Stimulated activated naive CD8-positive, alpha-beta T cell treated with anti-CD3 and anti-CD28 coated beads, Interleukin-15, Interleukin-2, amounts not matched to agents 100 ng/mL and 50 ng/mL, for 24 hours (primary cell): ENCODE data around the gene KCNK13.
"Not testable (repeated sequence)": the region's sequence is repeated elsewhere in the genome, so short reads cannot be mapped to it uniquely, and the experiment has no call there.

ENCODE experiments used
- H3K27ac Mint-ChIP-seq: one replicate; pipeline ENCODE4 v1.8.0; 2021; ENCODE audit warnings: mild to moderate bottlenecking, mixed read lengths
- H3K27me3 Mint-ChIP-seq: one replicate; pipeline ENCODE4 v1.8.0; 2021; ENCODE audit warnings: mixed read lengths
- H3K36me3 Mint-ChIP-seq: one replicate; pipeline ENCODE4 v1.8.0; 2021; ENCODE audit warnings: low read depth, mixed read lengths
- H3K4me1 Mint-ChIP-seq: one replicate; pipeline ENCODE4 v1.8.0; 2021; ENCODE audit warnings: low read depth, mixed read lengths
- H3K4me3 Mint-ChIP-seq: one replicate; pipeline ENCODE4 v1.8.0; 2021; ENCODE audit warnings: mild to moderate bottlenecking, mixed read lengths
- H3K9me3 Mint-ChIP-seq: one replicate; pipeline ENCODE4 v1.8.0; 2021; ENCODE audit warnings: mixed read lengths

Gene KCNK13

DNA sequence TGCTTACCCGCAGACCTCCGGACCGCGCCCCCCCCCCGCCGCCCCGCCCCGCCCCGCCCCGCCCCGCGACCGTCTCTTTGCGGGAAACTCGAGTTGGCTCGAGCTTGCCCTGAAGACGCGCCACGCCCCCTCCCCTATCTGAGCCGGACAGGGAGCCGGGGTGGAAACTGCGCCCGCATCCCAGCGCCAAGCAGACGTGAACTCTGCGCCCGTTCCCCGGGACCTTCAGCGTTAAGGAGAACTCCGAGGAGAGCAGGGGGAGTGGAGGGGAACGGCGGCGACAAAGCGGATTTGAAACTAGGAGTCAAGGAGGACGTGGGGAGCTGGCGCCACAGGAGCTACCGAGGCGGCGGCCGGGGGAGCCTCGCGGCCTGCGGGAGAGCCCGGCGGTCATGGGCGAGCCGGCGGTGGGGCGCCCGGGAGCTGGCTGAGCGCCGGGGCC lies at the start of gene KCNK13:
Gene KCNK13, plus strand, starts transcription at position 310 of the 442 bp plus-strand sequence. CDS start 212 bp downstream, outside the sequence.
- Mint-ChIP-seq H3K27me3 (peaks cover 72% of the 10 kb centered on the region), H3K27ac (no peak within 1 kb of the TSS), H3K9me3 (no peaks in the 10 kb centered on the region), H3K4me1 (peaks cover 16% of the 10 kb centered on the region), H3K4me3 (peak within 1 kb of the TSS; percentile 70), H3K36me3 (no peaks in the 10 kb centered on the region)

- H3K4me1 Mint-ChIP-seq: peaks cover 7% of the 10 kb centered on the region
- H3K4me3 Mint-ChIP-seq: no peak overlapping the region
- H3K27me3 Mint-ChIP-seq: no peaks in the 10 kb centered on the region
- no peak overlapping the region for H3K27ac Mint-ChIP-seq
- peaks cover 86% of the 10 kb centered on the region for H3K36me3 Mint-ChIP-seq
- H3K9me3 Mint-ChIP-seq: no peaks in the 10 kb centered on the region
Observed at GRCh38 chr14:90017371-90017770, 44.4 kb upstream of the KCNK13 start.

DNA sequence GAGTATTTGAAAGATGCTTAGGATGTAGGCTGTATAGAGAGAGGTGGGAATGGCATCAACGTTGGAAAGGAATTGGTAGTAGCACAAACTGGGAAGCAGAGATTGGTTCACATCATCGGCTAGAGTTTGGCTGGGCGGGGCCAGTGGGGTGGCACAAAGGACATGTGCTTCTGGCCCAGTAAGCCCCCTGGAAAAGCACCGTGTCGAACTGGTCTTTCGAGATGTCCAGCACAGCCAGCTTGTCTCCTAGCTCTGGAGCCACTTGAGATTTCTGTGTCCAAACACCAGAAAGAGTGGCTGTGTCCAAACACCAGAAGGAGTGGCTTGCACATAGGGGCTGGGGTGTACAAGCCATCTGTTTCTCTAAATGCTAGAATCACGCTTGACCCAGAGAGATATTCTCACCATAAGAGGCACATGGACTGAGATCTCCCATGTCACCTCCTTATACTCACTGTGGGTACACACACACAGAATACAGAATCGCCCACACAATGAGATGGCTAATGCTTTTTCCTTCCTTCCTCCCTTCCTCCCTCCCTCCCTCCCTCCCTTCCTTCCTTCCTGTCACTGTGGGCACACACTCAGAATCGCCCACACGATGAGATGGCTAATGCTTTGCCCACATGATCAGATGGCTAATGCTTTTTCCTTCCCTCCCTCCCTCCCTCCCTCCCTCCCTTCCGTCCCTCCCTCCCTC lies 41.8 kb upstream of the KCNK13 start:
- Mint-ChIP-seq H3K9me3 (no peaks in the 10 kb centered on the region), H3K4me3 (no peak overlapping the region), H3K27ac (peak overlapping the region; percentile 28), H3K27me3 (no peaks in the 10 kb centered on the region), H3K36me3 (peaks cover 86% of the 10 kb centered on the region), H3K4me1 (peaks cover 7% of the 10 kb centered on the region)

- H3K27ac Mint-ChIP-seq: no peak overlapping the region
- peaks cover 76% of the 10 kb centered on the region for H3K36me3 Mint-ChIP-seq
- no peaks in the 10 kb centered on the region for H3K9me3 Mint-ChIP-seq
- H3K27me3 Mint-ChIP-seq: no peaks in the 10 kb centered on the region
- peaks cover 7% of the 10 kb centered on the region for H3K4me1 Mint-ChIP-seq
- H3K4me3 Mint-ChIP-seq: no peak overlapping the region
Observed at GRCh38 chr14:90023176-90023896, 38.5 kb upstream of the KCNK13 start.

GRCh38 chr14:90024910-90025309 lies 36.9 kb upstream of the KCNK13 start:
- H3K27ac Mint-ChIP-seq: no peak overlapping the region
- H3K4me3 Mint-ChIP-seq: no peak overlapping the region
- peaks cover 71% of the 10 kb centered on the region for H3K36me3 Mint-ChIP-seq
- no peaks in the 10 kb centered on the region for H3K27me3 Mint-ChIP-seq
- no peaks in the 10 kb centered on the region for H3K9me3 Mint-ChIP-seq
- H3K4me1 Mint-ChIP-seq: peaks cover 1% of the 10 kb centered on the region

- not testable (repeated sequence) for H3K27ac Mint-ChIP-seq, H3K4me1 Mint-ChIP-seq, H3K9me3 Mint-ChIP-seq, H3K4me3 Mint-ChIP-seq, H3K27me3 Mint-ChIP-seq
- H3K36me3 Mint-ChIP-seq: peaks cover 74% of the 10 kb centered on the region
Observed at GRCh38 chr14:90026608-90027007, 35.2 kb upstream of the KCNK13 start.

DNA sequence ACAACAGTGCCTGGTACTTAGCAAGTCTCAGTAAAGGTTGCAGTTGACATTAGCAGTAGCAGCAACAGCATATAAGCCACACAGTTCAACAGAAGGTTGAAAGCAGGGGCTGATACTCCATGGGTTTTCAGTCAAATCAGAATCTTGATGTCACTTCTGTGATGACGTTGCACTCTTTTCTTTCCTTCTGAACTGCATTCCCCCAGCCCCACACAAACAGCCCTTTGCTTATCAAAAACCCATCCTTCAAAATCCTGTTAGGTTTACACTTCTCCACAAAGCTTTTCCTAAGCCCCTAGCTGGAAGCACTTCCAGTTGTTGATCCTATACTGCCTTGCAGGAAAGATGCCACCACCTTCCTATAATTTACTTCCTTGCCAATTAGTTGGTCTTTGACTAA lies 34.0 kb upstream of the KCNK13 start:
- no peak overlapping the region for H3K4me3 Mint-ChIP-seq
- no peaks in the 10 kb centered on the region for H3K27me3 Mint-ChIP-seq
- H3K4me1 Mint-ChIP-seq: no peaks in the 10 kb centered on the region
- no peaks in the 10 kb centered on the region for H3K9me3 Mint-ChIP-seq
- peaks cover 74% of the 10 kb centered on the region for H3K36me3 Mint-ChIP-seq
- no peak overlapping the region for H3K27ac Mint-ChIP-seq

DNA sequence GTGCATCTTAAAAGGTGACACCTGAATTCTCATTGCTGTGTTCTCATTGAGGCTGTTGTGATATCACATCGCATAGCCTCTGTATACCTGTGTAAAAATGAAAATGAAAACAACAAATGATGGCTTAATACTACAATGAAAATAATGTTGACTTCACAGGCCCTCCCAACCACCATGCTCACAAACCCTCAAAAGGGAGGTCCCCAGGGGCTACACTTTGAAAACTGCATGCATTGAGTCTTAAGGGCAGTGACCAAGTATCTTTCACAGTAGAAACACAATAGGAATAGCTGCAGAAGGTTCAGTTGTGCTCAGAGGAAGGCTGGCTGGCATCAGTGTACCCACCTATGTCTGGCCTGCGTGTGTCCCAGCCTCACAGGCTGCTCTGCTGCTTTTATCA lies 27.6 kb upstream of the KCNK13 start:
- H3K4me3 Mint-ChIP-seq: no peak overlapping the region
- H3K27me3 Mint-ChIP-seq: no peaks in the 10 kb centered on the region
- H3K4me1 Mint-ChIP-seq: peaks cover under 1% of the 10 kb centered on the region
- peaks cover 78% of the 10 kb centered on the region for H3K36me3 Mint-ChIP-seq
- no peaks in the 10 kb centered on the region for H3K9me3 Mint-ChIP-seq
- no peak overlapping the region for H3K27ac Mint-ChIP-seq

DNA sequence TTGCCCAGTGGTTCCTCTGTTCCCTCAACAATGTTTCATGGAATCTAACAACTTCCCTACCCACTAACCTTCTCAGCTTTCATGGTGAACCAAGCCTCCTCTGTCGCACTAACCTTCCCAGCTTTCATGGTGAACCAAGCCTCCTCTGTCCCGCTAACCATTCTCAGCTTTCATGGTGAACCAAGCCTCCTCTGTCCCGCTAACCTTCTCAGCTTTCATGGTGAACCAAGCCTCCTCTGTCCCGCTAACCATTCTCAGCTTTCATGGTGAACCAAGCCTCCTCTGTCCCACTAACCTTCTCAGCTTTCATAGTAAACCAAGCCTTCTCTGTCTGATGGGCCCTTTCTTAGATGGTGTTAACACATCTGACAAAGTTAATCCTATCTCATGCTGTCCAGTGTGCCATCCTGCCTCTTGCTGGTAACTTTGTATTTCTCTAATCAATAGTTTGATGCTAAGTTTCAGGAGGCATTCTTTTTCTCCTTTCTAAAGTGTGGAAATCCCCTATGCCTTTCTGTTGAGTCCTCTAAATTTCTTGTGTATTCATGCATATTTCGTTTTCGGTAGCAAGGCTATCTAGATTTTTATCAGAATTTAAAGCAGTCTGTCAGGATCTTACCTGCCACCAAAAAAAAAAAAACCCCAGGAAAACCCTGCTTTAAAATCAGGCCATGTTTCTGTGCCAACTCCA lies 26.8 kb upstream of the KCNK13 start:
- H3K4me1 Mint-ChIP-seq: peaks cover 2% of the 10 kb centered on the region
- H3K27ac Mint-ChIP-seq: no peak overlapping the region
- no peaks in the 10 kb centered on the region for H3K27me3 Mint-ChIP-seq
- H3K9me3 Mint-ChIP-seq: no peaks in the 10 kb centered on the region
- H3K36me3 Mint-ChIP-seq: peaks cover 83% of the 10 kb centered on the region
- no peak overlapping the region for H3K4me3 Mint-ChIP-seq

DNA sequence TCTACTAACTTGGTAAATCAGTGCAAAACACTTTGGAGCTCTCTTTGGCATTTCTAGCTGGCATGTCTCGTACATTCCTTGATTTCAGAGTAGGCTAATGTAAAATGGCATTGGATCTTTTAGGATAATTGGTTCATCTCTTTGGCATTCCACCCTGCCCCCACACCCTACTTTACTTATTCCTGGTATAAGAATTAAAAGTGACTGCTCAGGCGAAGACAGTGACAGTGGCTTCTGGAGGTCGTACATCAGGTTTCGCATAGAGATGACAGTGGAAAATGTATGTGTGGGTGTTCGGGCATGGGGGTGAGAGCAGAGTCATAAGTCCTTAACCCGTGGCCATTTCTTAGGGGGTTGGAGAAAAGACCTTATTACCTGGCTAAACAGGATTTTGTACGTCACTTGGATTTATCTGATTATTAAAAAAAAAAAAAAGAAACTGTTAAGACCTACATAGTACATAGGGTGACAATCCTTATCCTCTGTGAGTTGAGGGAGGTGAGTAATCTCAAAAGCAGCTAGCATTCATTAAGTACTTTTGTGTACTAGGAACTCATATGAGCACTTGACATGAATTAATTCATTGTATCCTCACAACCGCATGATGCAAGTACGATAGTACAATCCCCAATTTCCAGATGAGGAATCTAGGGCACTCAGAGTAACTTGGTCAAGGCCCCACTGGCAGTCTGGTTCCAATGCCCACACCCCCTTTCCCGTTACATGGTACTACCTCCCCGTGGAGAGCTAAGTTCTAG lies 22.4 kb upstream of the KCNK13 start:
- Mint-ChIP-seq H3K27ac (no peak overlapping the region), H3K4me3 (no peak overlapping the region), H3K36me3 (peaks cover 86% of the 10 kb centered on the region), H3K9me3 (no peaks in the 10 kb centered on the region), H3K4me1 (peaks cover 11% of the 10 kb centered on the region), H3K27me3 (no peaks in the 10 kb centered on the region)

DNA sequence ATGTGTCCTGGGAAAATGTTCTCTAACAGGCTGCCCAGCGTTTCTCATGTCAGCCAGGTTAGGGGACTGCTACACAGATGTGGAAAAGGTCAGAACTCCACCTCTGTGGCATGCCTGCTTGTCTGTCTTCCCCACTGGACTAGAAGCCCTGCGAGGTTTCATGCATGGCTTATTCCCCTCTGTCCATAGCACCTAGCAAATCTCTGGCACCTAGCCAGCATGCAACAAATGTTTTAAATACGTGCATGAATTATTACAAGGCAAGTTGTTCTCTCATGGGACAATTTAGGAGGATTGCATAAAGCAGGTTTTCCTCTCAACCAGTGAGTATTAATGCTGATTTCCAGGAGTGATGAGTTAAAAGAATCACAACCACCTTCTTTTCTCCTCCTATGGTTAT lies 21.4 kb upstream of the KCNK13 start:
- no peaks in the 10 kb centered on the region for H3K27me3 Mint-ChIP-seq
- H3K9me3 Mint-ChIP-seq: no peaks in the 10 kb centered on the region
- H3K36me3 Mint-ChIP-seq: peaks cover 85% of the 10 kb centered on the region
- no peak overlapping the region for H3K27ac Mint-ChIP-seq
- peaks cover 11% of the 10 kb centered on the region for H3K4me1 Mint-ChIP-seq
- H3K4me3 Mint-ChIP-seq: no peak overlapping the region

DNA sequence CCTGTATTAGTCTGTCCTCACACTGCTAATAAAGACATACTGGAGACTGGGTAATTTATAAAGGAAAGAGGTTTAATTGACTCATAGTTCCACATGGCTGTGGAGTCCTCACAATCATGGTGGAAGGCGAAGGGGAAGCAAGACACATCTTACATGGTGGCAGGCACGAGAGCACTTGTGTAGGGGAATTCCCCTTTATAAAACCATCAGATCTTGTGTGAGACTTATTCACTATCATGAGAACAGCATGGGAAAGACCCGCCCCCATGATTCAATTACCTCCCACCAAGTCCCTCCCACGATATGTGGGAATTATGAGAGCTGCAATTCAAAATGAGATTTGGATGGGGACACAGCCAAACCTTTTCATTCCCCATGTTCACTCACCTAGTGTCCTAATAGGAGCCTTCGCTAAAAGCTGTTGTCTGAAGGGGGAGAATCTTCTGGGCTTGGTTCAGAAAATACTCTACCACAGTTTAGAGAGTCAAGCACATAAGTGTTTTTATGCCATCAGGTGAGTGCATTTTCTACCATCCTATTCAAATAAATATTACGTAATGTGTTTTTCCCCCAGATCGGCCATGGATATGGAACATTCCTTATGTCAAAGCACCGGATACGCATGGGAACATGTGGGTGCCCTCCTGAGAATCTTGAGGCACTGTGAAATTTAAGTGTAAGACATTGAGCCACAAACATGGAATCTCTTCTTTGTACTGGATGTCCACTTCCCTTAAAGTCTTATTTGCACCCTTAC lies 19.1 kb upstream of the KCNK13 start:
- H3K4me1 Mint-ChIP-seq: peaks cover 11% of the 10 kb centered on the region
- peaks cover 86% of the 10 kb centered on the region for H3K36me3 Mint-ChIP-seq
- no peak overlapping the region for H3K27ac Mint-ChIP-seq
- H3K27me3 Mint-ChIP-seq: no peaks in the 10 kb centered on the region
- H3K9me3 Mint-ChIP-seq: no peaks in the 10 kb centered on the region
- H3K4me3 Mint-ChIP-seq: no peak overlapping the region

GRCh38 chr14:90045616-90046015 lies 16.2 kb upstream of the KCNK13 start:
- H3K4me1 Mint-ChIP-seq: peaks cover 8% of the 10 kb centered on the region
- peaks cover 66% of the 10 kb centered on the region for H3K36me3 Mint-ChIP-seq
- H3K27ac Mint-ChIP-seq: no peak overlapping the region
- H3K4me3 Mint-ChIP-seq: no peak overlapping the region
- no peaks in the 10 kb centered on the region for H3K27me3 Mint-ChIP-seq
- H3K9me3 Mint-ChIP-seq: no peaks in the 10 kb centered on the region

DNA sequence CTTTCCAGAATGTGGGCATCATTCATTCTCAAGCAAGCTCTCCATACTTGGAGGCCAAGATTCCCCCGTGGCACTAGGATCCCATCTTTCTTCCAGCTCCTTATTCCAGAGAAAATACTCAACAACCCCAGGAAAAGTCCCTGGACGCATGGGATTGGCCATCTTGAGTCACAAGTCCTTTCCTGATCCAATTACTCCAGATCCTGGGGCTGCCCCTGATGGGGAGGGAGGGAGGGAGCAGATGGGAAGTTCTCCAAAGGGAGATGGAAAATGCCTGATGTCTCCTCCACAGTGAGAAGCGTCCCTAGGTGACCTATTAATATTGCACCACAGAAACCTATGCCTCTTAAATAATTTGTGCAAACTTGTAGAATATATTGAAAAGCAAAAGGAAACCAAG lies 12.4 kb upstream of the KCNK13 start:
- peaks cover 32% of the 10 kb centered on the region for H3K36me3 Mint-ChIP-seq
- peaks cover 14% of the 10 kb centered on the region for H3K27me3 Mint-ChIP-seq
- no peaks in the 10 kb centered on the region for H3K4me1 Mint-ChIP-seq

More for the DNA sequence above, 12.4 kb upstream of the KCNK13 start:
- Mint-ChIP-seq H3K4me3 (no peak overlapping the region), H3K9me3 (no peaks in the 10 kb centered on the region), H3K27ac (no peak overlapping the region)
